Esophagus muscularis mucosa (tissue), 4 donors: Measurements from ENCODE around the gene POLR2C.

Experiments used
- EP300 ChIP-seq: sonication (generic); formaldehyde crosslinking; IDR thresholded peaks from one replicate; pipeline ENCODE4 v1.6.1; 2017; ENCODE audit warnings: antibody characterized with exemption
- POLR2A ChIP-seq: fragments of 450-650 bp; IDR thresholded peaks from one replicate; pipeline ENCODE4 v1.6.1; 2017; ENCODE audit warnings: antibody characterized with exemption, moderate library complexity, mild to moderate bottlenecking, low read depth
- POLR2AphosphoS5 ChIP-seq, 2 donors: sonication (generic); formaldehyde crosslinking; IDR thresholded peaks; one replicate each; pipeline ENCODE4 v1.6.1; 2017; ENCODE audit warnings: antibody characterized with exemption in 2 of 2
- TF ChIP-seq, protein P1 (sequence below), 3 experiments: fragments of 200-600 bp in 2 of 3; fragments of 450-650 bp in 1 of 3; sonication (generic) in 2 of 3; IDR thresholded peaks; one replicate each; pipeline ENCODE4 v1.5.1; 2017 to 2019; ENCODE audit warnings: antibody characterized with exemption in 3 of 3, mild to moderate bottlenecking in 2 of 3, moderate library complexity in 1 of 3

DNA sequence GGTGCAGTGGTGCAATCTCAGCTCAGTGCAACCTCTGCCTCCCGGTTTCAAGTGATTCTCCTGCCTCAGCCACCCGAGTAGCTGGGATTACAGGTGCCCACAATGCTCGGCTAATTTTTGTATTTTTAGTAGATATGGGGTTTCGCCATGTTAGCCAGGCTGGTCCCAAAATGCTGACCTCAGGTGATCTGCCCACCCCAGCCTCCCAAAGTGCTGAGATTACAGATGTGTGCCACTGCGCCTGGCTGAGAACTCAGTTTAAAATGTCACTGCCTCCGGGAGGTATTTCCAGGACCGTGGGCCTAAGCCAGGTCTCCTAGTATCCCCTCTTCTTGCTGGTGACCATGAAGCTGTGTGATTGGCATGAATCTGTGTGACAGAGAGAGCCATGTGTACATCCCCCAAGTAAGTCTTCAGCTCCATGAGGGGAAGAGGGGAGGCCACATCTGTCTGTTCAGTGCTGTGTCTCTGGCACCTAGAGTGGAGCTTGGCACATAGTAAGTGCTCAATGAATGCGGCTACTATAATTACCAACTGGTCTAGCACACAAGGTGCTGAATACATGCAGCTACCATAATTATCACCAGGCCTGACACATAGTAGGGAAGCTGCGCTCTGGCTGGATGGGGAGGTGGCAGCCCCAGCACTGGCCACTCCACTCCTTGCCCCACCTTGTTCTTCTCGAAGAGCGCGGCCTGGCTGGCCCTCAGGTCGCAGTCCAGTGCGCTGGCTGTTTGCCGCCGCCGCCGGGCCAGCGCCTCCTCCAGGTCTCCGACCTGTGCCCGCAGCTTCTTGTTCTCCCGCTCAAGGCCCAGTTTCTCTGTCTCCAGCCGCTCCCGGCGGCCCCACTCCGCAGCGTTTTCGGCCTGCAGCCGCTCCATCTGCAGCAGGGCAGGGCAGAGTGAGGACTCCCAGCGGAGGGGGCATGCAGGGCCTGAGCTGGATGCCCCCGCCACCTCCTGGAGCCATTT lies 55.2 kb downstream of the POLR2C start:
- TF ChIP-seq POLR2A (no peak), POLR2AphosphoS5 (IDR thresholded peaks at IDR 0.05) (no peak), EP300 (no peak)
- TF ChIP-seq, protein P1, sequence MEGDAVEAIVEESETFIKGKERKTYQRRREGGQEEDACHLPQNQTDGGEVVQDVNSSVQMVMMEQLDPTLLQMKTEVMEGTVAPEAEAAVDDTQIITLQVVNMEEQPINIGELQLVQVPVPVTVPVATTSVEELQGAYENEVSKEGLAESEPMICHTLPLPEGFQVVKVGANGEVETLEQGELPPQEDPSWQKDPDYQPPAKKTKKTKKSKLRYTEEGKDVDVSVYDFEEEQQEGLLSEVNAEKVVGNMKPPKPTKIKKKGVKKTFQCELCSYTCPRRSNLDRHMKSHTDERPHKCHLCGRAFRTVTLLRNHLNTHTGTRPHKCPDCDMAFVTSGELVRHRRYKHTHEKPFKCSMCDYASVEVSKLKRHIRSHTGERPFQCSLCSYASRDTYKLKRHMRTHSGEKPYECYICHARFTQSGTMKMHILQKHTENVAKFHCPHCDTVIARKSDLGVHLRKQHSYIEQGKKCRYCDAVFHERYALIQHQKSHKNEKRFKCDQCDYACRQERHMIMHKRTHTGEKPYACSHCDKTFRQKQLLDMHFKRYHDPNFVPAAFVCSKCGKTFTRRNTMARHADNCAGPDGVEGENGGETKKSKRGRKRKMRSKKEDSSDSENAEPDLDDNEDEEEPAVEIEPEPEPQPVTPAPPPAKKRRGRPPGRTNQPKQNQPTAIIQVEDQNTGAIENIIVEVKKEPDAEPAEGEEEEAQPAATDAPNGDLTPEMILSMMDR (IDR thresholded peaks at IDR 0.05) = no peak
